NB4 (cell line): Measurements from ENCODE around the gene FRAS1.

Experiments
- POLR2A ChIP-seq: IDR thresholded peaks from 2 replicates; pipeline ENCODE4 v1.6.1; 2011; ENCODE audit warnings: mild to moderate bottlenecking; ENCODE audit not compliant: insufficient read length; ENCODE audit errors: extremely low read depth
- TF ChIP-seq, protein P1 (sequence below): IDR thresholded peaks from one replicate; pipeline ENCODE4 v1.5.1; 2012; ENCODE audit warnings: low read depth, low read length

- TF ChIP-seq, protein P1, sequence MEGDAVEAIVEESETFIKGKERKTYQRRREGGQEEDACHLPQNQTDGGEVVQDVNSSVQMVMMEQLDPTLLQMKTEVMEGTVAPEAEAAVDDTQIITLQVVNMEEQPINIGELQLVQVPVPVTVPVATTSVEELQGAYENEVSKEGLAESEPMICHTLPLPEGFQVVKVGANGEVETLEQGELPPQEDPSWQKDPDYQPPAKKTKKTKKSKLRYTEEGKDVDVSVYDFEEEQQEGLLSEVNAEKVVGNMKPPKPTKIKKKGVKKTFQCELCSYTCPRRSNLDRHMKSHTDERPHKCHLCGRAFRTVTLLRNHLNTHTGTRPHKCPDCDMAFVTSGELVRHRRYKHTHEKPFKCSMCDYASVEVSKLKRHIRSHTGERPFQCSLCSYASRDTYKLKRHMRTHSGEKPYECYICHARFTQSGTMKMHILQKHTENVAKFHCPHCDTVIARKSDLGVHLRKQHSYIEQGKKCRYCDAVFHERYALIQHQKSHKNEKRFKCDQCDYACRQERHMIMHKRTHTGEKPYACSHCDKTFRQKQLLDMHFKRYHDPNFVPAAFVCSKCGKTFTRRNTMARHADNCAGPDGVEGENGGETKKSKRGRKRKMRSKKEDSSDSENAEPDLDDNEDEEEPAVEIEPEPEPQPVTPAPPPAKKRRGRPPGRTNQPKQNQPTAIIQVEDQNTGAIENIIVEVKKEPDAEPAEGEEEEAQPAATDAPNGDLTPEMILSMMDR: no peak
- no peak for TF ChIP-seq POLR2A
These were observed 424.1 kb downstream of the FRAS1 start for GRCh38 chr4:78481180-78481579.
